Panc1 (cell line): ENCODE results near the gene PEAR1.

Experiments
- CTCF ChIP-seq: fragments of 450-650 bp; IDR thresholded peaks from 2 replicates; pipeline ENCODE4 v1.5.1; 2017; ENCODE audit warnings: mild to moderate bottlenecking
- POLR2AphosphoS5 ChIP-seq: IDR thresholded peaks from 2 replicates; pipeline ENCODE4 v1.6.1; 2012; ENCODE audit warnings: mild to moderate bottlenecking, low read depth, low read length, moderate library complexity
- SIN3A ChIP-seq: IDR thresholded peaks from 2 replicates; pipeline ENCODE4 v1.6.1; 2012; ENCODE audit warnings: low read depth, mild to moderate bottlenecking, low read length, moderate library complexity, borderline replicate concordance; ENCODE audit not compliant: insufficient read depth
- TF ChIP-seq, protein P1 (sequence below), 2 experiments: IDR thresholded peaks; 2 replicates each; pipeline ENCODE4 v1.6.1; 2011 to 2012; ENCODE audit warnings: low read depth in 2 of 2, control low read depth in 1 of 2, low read length in 1 of 2, mild to moderate bottlenecking in 1 of 2, moderate library complexity in 1 of 2; ENCODE audit not compliant: insufficient read depth in 1 of 2

DNA sequence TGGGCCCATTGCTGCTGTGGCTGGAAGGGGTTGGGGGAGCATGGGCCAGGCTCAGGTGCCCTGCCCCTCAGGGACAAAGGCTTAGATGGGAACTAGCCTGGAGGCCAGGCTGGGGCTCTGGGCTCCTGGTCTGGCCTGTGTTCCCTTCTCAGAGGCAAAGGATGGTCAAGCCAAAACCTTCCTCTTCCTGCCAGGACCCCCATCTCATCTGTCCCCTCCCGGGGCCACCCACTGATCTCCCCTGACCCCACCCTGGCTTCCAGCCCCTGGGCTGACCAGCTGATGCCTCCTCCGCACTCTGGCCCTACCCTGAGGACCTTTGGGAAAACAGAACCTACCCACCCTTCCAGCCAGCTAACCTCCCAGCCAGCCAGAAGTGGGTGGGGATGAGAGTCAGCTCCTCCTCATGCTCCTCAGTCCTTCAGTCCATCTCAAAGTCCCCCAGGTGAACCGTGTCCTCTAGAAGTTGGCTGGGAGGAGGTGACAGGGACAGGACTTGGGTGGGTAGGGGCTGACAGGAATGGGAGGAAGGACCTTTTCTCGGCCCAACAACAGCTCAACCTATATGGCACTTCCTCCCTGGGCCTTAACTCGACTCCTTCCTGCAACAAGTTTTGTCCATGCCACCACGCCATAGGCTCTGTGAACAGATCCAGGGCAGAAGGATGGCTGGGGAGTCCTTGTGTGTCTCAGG lies 7.5 kb downstream of the PEAR1 start:
- TF ChIP-seq CTCF (no peak), POLR2AphosphoS5 (no peak), SIN3A (no peak)
- TF ChIP-seq, protein P1, sequence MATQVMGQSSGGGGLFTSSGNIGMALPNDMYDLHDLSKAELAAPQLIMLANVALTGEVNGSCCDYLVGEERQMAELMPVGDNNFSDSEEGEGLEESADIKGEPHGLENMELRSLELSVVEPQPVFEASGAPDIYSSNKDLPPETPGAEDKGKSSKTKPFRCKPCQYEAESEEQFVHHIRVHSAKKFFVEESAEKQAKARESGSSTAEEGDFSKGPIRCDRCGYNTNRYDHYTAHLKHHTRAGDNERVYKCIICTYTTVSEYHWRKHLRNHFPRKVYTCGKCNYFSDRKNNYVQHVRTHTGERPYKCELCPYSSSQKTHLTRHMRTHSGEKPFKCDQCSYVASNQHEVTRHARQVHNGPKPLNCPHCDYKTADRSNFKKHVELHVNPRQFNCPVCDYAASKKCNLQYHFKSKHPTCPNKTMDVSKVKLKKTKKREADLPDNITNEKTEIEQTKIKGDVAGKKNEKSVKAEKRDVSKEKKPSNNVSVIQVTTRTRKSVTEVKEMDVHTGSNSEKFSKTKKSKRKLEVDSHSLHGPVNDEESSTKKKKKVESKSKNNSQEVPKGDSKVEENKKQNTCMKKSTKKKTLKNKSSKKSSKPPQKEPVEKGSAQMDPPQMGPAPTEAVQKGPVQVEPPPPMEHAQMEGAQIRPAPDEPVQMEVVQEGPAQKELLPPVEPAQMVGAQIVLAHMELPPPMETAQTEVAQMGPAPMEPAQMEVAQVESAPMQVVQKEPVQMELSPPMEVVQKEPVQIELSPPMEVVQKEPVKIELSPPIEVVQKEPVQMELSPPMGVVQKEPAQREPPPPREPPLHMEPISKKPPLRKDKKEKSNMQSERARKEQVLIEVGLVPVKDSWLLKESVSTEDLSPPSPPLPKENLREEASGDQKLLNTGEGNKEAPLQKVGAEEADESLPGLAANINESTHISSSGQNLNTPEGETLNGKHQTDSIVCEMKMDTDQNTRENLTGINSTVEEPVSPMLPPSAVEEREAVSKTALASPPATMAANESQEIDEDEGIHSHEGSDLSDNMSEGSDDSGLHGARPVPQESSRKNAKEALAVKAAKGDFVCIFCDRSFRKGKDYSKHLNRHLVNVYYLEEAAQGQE (IDR thresholded peaks at IDR 0.05; ENCODE audit: insufficient read depth in 1 of 2, low read depth in 2 of 2, low read length in 1 of 2): no peak
